HG03159 (cell line): ENCODE data around the gene RPRM.
"Not testable (repeated sequence)": the region's sequence is repeated elsewhere in the genome, so short reads cannot be mapped to it uniquely, and the experiment has no call there.

Experiments used
- ATAC-seq: cut with Tn5 transposase; IDR thresholded peaks from one replicate; pipeline ENCODE4 v1.9.1; 2021; ENCODE audit warnings: mild to moderate bottlenecking, moderate library complexity; ENCODE audit not compliant: unreplicated experiment

The RPRM gene

DNA sequence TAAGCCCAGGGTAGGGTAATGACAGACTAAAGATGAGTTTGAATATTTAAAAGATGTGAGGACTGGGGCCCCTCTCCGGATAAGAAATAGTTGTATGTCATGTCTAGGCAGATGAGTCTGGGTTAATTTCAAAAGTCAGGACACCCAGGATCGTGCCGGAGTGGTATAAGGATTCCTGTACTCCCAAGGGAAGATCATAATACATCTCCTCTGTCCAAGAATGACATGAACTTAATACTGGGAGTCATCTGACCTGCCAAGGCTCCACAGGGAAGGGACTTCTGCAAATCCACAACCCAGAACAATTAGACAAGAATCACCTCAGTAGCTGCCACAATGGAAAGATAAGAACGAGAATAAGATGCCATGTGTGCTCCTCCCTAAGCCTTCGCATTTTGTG lies 17.1 kb downstream of the RPRM start:
- no peak for ATAC-seq

GRCh38 chr2:153455861-153456260 lies 22.7 kb downstream of the RPRM start:
- no peak for ATAC-seq

DNA sequence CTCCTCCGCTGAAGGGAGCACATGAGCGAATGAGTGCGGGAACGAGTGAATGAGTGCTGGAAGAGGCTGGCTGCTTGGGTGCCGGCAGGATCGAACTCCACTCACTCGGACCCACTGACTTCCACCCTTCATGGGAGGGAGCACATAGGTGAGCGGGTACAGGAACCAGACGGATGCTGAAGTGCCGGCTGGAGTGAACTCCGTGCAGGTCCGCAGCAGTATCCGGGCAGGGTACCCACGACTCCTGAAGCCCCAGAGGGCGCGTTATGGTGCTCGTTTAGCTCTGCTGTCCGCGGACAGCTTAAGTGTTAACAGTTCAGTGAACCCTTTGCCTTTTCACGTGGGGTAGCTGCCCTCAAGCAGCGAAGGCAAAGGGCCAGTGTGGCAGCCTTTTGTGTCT lies 23.2 kb downstream of the RPRM start:
- no peak for ATAC-seq

DNA sequence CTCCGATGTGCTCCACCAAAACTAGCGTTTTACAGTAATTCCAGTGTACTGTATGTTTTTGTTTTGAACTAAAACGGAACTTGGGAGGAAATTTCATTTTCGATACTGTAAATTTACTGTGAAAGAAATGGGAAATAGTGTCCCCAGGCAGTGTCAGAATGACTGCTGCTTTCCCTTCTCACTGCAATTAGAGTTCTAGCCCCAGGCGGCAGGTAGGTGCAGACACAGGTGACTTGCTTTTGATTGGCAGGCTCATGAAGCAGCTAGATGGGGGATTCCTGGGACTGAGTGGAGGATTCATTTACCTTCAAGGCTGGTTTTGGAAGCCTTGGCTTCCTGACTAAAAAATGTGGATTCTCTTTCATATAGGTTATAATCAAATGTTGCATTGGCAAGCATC lies 27.0 kb downstream of the RPRM start:
- ATAC-seq: no peak

DNA sequence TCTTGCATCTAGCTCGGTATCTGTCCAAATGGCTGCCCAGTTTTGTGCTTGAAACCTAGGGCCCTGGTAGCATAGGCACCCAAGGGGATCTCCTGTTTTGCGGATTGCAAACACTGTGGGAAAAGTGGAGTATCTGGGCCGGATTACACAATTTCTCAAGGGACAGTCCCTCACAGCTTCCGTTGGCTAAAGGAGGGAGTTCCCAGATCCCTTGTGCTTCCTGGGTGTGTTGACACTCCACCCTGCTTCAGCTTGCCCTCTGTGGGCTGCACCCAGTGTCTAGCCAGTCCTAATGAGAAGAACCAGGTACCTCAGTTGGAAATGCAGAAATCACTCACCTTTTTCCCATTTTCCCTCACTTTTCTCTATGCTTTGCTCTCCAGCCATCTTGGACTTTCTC lies 35.5 kb downstream of the RPRM start:
- ATAC-seq: no peak

GRCh38 chr2:153442616-153443015 lies 35.9 kb downstream of the RPRM start:
- not testable (repeated sequence) for ATAC-seq

GRCh38 chr2:153440090-153440489 lies 38.5 kb downstream of the RPRM start:
- not testable (repeated sequence) for ATAC-seq

GRCh38 chr2:153433403-153433802 lies 45.2 kb downstream of the RPRM start:
- no peak for ATAC-seq

DNA sequence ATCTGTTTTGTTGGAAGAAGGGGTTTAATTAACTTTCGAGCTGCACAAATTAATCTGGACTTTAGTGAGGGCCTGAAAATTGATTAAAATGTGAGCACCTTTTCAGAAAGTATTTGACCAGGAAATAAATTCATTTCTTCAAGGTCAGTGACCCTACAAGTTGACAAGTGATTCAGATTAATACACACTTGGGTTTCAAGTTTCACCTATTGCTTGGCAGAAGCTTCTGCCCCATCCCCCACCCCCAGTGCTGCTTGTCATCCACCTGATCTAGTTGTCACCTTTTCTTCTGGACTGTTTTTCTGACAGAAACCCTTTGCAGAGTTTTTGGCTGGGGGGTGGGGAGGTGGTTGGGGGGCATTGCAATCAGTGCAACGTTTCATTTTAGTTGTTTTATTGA lies 46.2 kb downstream of the RPRM start:
- no peak for ATAC-seq

- no peak for ATAC-seq
Observed at GRCh38 chr2:153431114-153431513, 47.4 kb downstream of the RPRM start.
